HG03442 (cell line): ENCODE data around the gene PAK2.
"Not testable (repeated sequence)": the region's sequence is repeated elsewhere in the genome, so short reads cannot be mapped to it uniquely, and the experiment has no call there.

Experiments used
- ATAC-seq: cut with Tn5 transposase; IDR thresholded peaks from one replicate; pipeline ENCODE4 v1.9.1; 2021; ENCODE audit warnings: mild to moderate bottlenecking, moderate library complexity; ENCODE audit not compliant: unreplicated experiment

The PAK2 gene

GRCh38 chr3:196777836-196778235 is 38.2 kb downstream of the PAK2 start:
- ATAC-seq, result no peak

- no peak for ATAC-seq
Observed at GRCh38 chr3:196778755-196779154, 39.1 kb downstream of the PAK2 start.

- no peak for ATAC-seq
Observed at GRCh38 chr3:196782511-196782910, 42.9 kb downstream of the PAK2 start.

GRCh38 chr3:196788528-196788927 is 48.9 kb downstream of the PAK2 start:
- ATAC-seq, result no peak

GRCh38 chr3:196789885-196790359 is 50.3 kb downstream of the PAK2 start:
- no peak for ATAC-seq

- no peak for ATAC-seq
Observed at GRCh38 chr3:196790636-196791035, 51.0 kb downstream of the PAK2 start.

- no peak for ATAC-seq
Observed at GRCh38 chr3:196792771-196793170, 53.1 kb downstream of the PAK2 start.

GRCh38 chr3:196793246-196793645 is 53.6 kb downstream of the PAK2 start:
- no peak for ATAC-seq

- ATAC-seq, result no peak
Observed at GRCh38 chr3:196794467-196794866, 54.8 kb downstream of the PAK2 start.

- no peak for ATAC-seq
Observed at GRCh38 chr3:196796317-196796716, 56.7 kb downstream of the PAK2 start.

- ATAC-seq, result no peak
Observed at GRCh38 chr3:196800742-196801434, 61.2 kb downstream of the PAK2 start.

GRCh38 chr3:196803891-196804468 is 64.3 kb downstream of the PAK2 start:
- ATAC-seq, result no peak

GRCh38 chr3:196804773-196805172 is 65.1 kb downstream of the PAK2 start:
- no peak for ATAC-seq

- ATAC-seq, result no peak
Observed at GRCh38 chr3:196810963-196811581, 71.4 kb downstream of the PAK2 start.

GRCh38 chr3:196812853-196813252 is 73.2 kb downstream of the PAK2 start:
- no peak for ATAC-seq

GRCh38 chr3:196813903-196814302 is 74.2 kb downstream of the PAK2 start:
- ATAC-seq, result no peak

- no peak for ATAC-seq
Observed at GRCh38 chr3:196821806-196822355, 82.2 kb downstream of the PAK2 start.

GRCh38 chr3:196829651-196830050 is 90.0 kb downstream of the PAK2 start:
- ATAC-seq, result not testable (repeated sequence)

- ATAC-seq, result no peak
Observed at GRCh38 chr3:196835086-196835485, 95.4 kb downstream of the PAK2 start.

GRCh38 chr3:196836626-196837025 is 97.0 kb downstream of the PAK2 start:
- ATAC-seq, result not testable (repeated sequence)

GRCh38 chr3:196837819-196838420 is 98.3 kb downstream of the PAK2 start:
- no peak for ATAC-seq
